Stimulated activated CD8-positive, alpha-beta memory T cell treated with anti-CD3 and anti-CD28 coated beads, Interleukin-15, amount 100 ng/mL, for 4 hours (primary cell): Measurements from ENCODE around the gene SLC35E2B.
"Not testable (repeated sequence)": the region's sequence is repeated elsewhere in the genome, so short reads cannot be mapped to it uniquely, and the experiment has no call there.

Experiments
- DNase-seq, 2 donors: peaks; one replicate each; pipeline ENCODE4 v3.0.0-alpha.2; 2020; ENCODE audit warnings: low read depth in 2 of 2

Gene SLC35E2B

GRCh38 chr1:1640081-1640480 lies 52.5 kb downstream of the SLC35E2B start:
- DNase-seq = not testable (repeated sequence)

- not testable (repeated sequence) for DNase-seq
These were observed 53.2 kb downstream of the SLC35E2B start for GRCh38 chr1:1639368-1639767.

GRCh38 chr1:1638528-1638927 lies 54.1 kb downstream of the SLC35E2B start:
- not testable (repeated sequence) for DNase-seq

- not testable (repeated sequence) for DNase-seq
These were observed 55.1 kb downstream of the SLC35E2B start for GRCh38 chr1:1637479-1637875.

GRCh38 chr1:1636621-1637478 lies 55.7 kb downstream of the SLC35E2B start:
- not testable (repeated sequence) for DNase-seq

GRCh38 chr1:1634613-1635012 lies 58.0 kb downstream of the SLC35E2B start:
- not testable (repeated sequence) for DNase-seq

GRCh38 chr1:1633409-1633808 lies 59.2 kb downstream of the SLC35E2B start:
- not testable (repeated sequence) for DNase-seq

- no peak for DNase-seq
These were observed 60.7 kb downstream of the SLC35E2B start, which contains the start of gene MMP23B for GRCh38 chr1:1631782-1632420. Gene MMP23B (plus strand): TSS chr1:1632173. CDS start chr1:1632219, 46 bp downstream.

- DNase-seq = no peak
These were observed 61.4 kb downstream of the SLC35E2B start for GRCh38 chr1:1630965-1631781.

GRCh38 chr1:1630191-1630964 lies 62.2 kb downstream of the SLC35E2B start:
- peak; percentile 90 to 94 for DNase-seq

GRCh38 chr1:1629430-1630190 lies 63.0 kb downstream of the SLC35E2B start:
- peak; percentile 74 to 80 for DNase-seq

- DNase-seq = no peak
These were observed 63.7 kb downstream of the SLC35E2B start for GRCh38 chr1:1628754-1629429.

- no peak for DNase-seq
These were observed 64.5 kb downstream of the SLC35E2B start for GRCh38 chr1:1627829-1628753.

- DNase-seq = no peak
These were observed 65.2 kb downstream of the SLC35E2B start for GRCh38 chr1:1627261-1627828.

GRCh38 chr1:1626207-1627141 lies 66.1 kb downstream of the SLC35E2B start:
- DNase-seq = no peak

- no peak for DNase-seq
These were observed 66.8 kb downstream of the SLC35E2B start for GRCh38 chr1:1625824-1626206.

GRCh38 chr1:1625404-1625775 lies 67.2 kb downstream of the SLC35E2B start:
- no peak for DNase-seq
